ENCODE data around the gene MSMO1.

- TF ChIP-seq CTCF (IDR thresholded peaks at IDR 0.05) (no peak), POLR2A (IDR thresholded peaks at IDR 0.05) (no peak), POLR2AphosphoS5 (IDR thresholded peaks at IDR 0.05) (no peak)
Measured at GRCh38 chr4:165347647-165348569, 20.4 kb downstream of the MSMO1 start.
